ENCODE data around the gene ZNF346.
"Not testable (repeated sequence)": the region's sequence is repeated elsewhere in the genome, so short reads cannot be mapped to it uniquely, and the experiment has no call there.

DNA sequence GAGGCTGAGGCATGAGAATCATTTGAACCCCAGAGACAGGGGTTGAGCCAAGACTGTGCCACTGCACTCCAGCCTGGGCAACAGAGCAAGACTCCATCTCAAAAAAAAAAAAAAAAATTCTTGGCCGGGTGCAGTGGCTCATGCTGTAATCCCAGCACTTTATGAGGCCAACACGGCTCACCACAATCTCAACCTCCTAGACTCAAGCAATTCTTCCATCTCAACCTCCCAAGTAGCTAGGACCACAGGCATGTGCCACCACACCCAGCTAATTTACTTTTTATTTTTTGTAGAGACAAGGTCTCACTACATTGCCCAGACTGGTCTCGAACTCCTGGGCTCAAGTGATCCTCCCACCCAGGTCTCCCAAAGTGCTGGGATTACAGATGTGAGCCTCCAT is 29.4 kb upstream of the ZNF346 start:
- TF ChIP-seq POLR2AphosphoS5, POLR2A (IDR thresholded peaks at IDR 0.05): not testable (repeated sequence)

Measured in suprapubic skin (tissue), 4 donors.